HUES48 (cell line): ENCODE results near the gene FAAP20.

ENCODE experiments used
- H3K27ac ChIP-seq: one replicate; pipeline ENCODE4 v1.7.0; 2013; ENCODE audit warnings: low read depth, low read length, inconsistent platforms
- H3K27me3 ChIP-seq: 2 replicates; pipeline ENCODE4 v1.6.1; 2013; ENCODE audit warnings: mild to moderate bottlenecking, low read length; ENCODE audit not compliant: control insufficient read depth, insufficient read depth
- H3K36me3 ChIP-seq: 2 replicates; pipeline ENCODE4 v1.6.1; 2013; ENCODE audit warnings: low read length; ENCODE audit not compliant: control insufficient read depth, insufficient read depth
- H3K4me1 ChIP-seq: 2 replicates; pipeline ENCODE4 v1.6.1; 2013; ENCODE audit warnings: mild to moderate bottlenecking, low read length; ENCODE audit not compliant: control insufficient read depth, insufficient read depth
- H3K4me3 ChIP-seq: 2 replicates; pipeline ENCODE4 v1.5.1; 2013; ENCODE audit warnings: mild to moderate bottlenecking, low read depth, low read length
- H3K9ac ChIP-seq: 2 replicates; pipeline ENCODE4 v1.6.1; 2013; ENCODE audit warnings: mild to moderate bottlenecking, low read depth, low read length, moderate library complexity
- H3K9me3 ChIP-seq: 2 replicates; pipeline ENCODE4 v1.6.1; 2013; ENCODE audit warnings: low read length; ENCODE audit not compliant: control insufficient read depth, insufficient read depth

FAAP20 gene

DNA sequence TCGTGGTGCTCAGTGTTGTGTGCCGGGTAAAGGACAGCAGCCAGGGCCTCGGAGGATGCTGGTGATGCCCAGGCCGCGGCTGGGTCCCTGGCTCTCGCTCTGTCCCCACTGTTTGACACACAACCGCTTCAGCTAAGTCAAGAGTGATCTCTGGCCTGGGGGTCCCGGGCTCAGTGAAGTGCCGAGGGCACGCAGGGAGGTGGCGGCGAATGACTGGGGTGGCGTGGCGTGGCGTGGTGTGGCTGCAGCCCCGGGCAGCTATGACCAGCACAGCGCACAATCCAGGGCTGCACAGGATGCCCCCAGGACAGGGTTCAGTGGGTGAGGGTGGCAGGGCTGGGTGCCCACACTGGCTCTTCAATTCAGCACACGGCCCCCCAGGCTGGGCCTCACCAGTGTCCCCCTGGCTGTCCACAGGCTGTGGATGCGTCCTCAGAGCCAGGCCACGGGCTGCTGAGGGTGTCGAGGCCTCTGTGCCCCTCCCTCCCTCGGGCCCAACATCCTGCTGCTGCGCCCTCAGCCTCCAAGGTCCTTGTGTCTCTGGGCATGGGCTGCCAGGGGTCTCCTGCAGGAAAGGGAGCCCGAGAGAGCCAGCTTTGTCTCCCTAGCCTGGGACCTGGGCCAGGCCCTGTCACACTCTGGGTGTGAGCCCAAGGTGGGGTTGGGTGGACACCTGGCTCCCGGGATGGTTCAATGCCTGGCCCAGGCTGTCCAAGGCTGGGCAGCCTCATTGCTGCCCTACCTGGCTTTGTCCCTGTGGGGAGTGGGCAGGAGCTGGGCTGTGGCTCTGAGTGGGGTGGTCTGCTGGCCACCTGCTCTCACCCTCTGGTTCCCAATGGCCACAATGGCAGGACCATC, 21.6 kb upstream of the FAAP20 start:
- no peaks in the 10 kb centered on the region for H3K36me3 ChIP-seq
- H3K4me3 ChIP-seq = no peak overlapping the region
- peaks cover 15% of the 10 kb centered on the region for H3K4me1 ChIP-seq
- no peaks in the 10 kb centered on the region for H3K9me3 ChIP-seq
- H3K9ac ChIP-seq = no peak overlapping the region
- no peak overlapping the region for H3K27ac ChIP-seq
- H3K27me3 ChIP-seq = no peaks in the 10 kb centered on the region

DNA sequence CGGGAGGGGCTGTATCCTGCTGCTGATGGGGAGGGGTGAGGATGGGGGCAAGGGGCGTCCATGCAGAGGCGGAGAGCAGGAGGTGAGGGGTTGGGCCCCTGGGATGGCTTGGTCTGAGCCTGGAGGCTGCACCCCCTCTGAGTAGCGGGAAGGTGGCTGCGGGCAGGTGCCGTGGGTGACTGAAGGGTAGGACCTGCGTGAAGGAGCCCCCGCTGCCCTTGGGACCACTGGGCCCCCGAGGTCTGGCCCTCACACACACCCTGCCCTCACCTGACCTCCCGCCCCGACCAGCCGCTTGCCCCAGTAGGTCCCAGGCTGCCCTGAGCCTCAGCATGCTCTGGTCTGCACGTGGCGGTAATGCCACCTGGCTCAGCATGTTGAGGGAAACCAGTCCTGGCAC, 20.8 kb upstream of the FAAP20 start:
- Histone ChIP-seq H3K9me3 (no peaks in the 10 kb centered on the region), H3K4me1 (peaks cover 15% of the 10 kb centered on the region), H3K27me3 (no peaks in the 10 kb centered on the region), H3K4me3 (no peak overlapping the region), H3K27ac (no peak overlapping the region), H3K9ac (no peak overlapping the region), H3K36me3 (no peaks in the 10 kb centered on the region)

DNA sequence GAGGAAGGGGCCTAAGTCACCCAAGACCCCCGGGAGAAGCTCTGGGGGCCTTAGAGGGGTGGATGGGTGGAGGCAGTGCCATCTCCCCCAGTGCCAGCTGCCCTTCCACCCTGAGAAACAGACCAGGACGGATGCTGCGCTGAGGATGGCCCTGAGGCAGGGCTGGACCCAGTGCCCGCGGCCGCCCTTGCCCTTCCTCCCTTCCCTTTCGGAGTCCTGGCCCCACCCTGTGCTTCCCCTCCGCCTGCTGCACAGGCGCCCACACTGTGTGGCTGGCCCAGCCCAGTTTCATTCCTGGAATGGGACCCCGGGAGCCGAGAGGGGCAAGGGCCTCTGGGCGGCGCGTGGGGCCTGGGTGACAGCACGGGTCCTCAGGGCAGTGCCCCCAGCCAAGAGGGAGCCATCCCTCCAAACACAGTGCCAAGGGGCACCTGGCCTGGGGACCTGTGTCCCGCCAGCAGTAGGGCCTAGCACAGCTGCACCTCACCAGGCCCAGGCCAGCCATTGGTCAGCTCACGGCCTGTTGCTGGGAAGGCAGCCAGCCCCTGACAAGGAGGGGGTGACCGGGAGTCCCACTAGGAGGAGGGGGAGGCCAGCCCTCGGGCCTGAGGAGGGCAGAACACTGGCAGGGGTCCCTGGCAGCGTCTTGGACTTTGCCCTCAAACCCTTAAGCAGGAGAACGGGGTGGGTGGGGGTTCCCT, 20.1 kb upstream of the FAAP20 start:
- H3K27me3 ChIP-seq = no peaks in the 10 kb centered on the region
- H3K4me1 ChIP-seq = peaks cover 15% of the 10 kb centered on the region
- no peaks in the 10 kb centered on the region for H3K9me3 ChIP-seq
- H3K36me3 ChIP-seq = no peaks in the 10 kb centered on the region
- no peak overlapping the region for H3K27ac ChIP-seq
- H3K4me3 ChIP-seq = no peak overlapping the region
- H3K9ac ChIP-seq = no peak overlapping the region

GRCh38 chr1:2213576-2214505, 19.3 kb upstream of the FAAP20 start:
- Histone ChIP-seq H3K27ac (peak overlapping the region; percentile 96), H3K4me3 (no peak overlapping the region)

GRCh38 chr1:2212532-2213491, 18.2 kb upstream of the FAAP20 start:
- Histone ChIP-seq H3K36me3 (no peaks in the 10 kb centered on the region), H3K27me3 (no peaks in the 10 kb centered on the region), H3K27ac (peak overlapping the region; percentile 96), H3K9ac (peak overlapping the region; percentile 77), H3K4me3 (peak overlapping the region; percentile 48), H3K9me3 (no peaks in the 10 kb centered on the region), H3K4me1 (peaks cover 15% of the 10 kb centered on the region)

More at GRCh38 chr1:2213576-2214505, 19.3 kb upstream of the FAAP20 start:
- H3K27me3 ChIP-seq = no peaks in the 10 kb centered on the region
- no peaks in the 10 kb centered on the region for H3K36me3 ChIP-seq
- no peaks in the 10 kb centered on the region for H3K9me3 ChIP-seq
- H3K4me1 ChIP-seq = peaks cover 15% of the 10 kb centered on the region
- no peak overlapping the region for H3K9ac ChIP-seq

- peaks cover 15% of the 10 kb centered on the region for H3K4me1 ChIP-seq
- no peaks in the 10 kb centered on the region for H3K36me3 ChIP-seq
- H3K4me3 ChIP-seq = no peak overlapping the region; the same call in 1 of the 2 replicates
- H3K9me3 ChIP-seq = no peaks in the 10 kb centered on the region
- peak overlapping the region; percentile 52 for H3K9ac ChIP-seq
- peak overlapping the region; percentile 96 for H3K27ac ChIP-seq
- no peaks in the 10 kb centered on the region for H3K27me3 ChIP-seq
These were observed 17.6 kb upstream of the FAAP20 start for GRCh38 chr1:2212274-2212531.

GRCh38 chr1:2210786-2211185, 16.2 kb upstream of the FAAP20 start:
- Histone ChIP-seq H3K27ac (no peak overlapping the region), H3K36me3 (no peaks in the 10 kb centered on the region), H3K4me1 (peaks cover 15% of the 10 kb centered on the region), H3K4me3 (no peak overlapping the region), H3K9me3 (no peaks in the 10 kb centered on the region), H3K9ac (no peak overlapping the region), H3K27me3 (peaks cover 6% of the 10 kb centered on the region; the same call in 1 of the 2 replicates)

DNA sequence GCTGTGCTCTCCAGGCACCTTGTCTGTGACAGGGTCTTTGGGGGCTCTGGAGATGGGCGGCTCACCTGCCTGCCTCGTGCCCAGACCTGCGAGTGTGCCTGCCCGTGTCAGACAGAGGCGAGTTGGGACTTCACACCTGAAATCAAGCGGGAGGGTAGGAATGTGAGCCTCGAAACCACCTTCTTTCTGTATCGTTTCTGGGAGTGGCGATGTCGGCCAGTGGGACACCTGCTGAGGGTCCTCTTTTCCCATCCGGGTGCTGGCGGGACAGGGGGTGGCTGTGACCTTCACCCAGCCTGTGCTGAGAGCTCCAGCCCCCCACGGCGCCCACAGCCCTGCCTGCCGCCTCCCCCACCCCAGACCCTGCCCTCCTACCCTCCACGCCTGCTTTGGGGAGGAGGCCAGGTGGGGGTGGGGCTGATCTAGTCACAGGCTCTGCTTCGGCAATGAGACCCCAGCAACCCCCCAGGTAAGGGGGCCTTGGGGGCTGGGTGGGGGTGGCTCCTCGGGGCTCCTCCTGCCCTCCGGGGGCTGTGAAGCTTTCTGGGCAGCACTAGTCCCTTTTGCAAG, 15.6 kb upstream of the FAAP20 start:
- no peak overlapping the region for H3K9ac ChIP-seq
- peaks cover 7% of the 10 kb centered on the region; the same call in 1 of the 2 replicates for H3K27me3 ChIP-seq
- H3K27ac ChIP-seq = no peak overlapping the region
- H3K4me1 ChIP-seq = peaks cover 15% of the 10 kb centered on the region
- no peaks in the 10 kb centered on the region for H3K36me3 ChIP-seq
- H3K4me3 ChIP-seq = no peak overlapping the region
- H3K9me3 ChIP-seq = no peaks in the 10 kb centered on the region

GRCh38 chr1:2209400-2210083, 15.0 kb upstream of the FAAP20 start:
- Histone ChIP-seq H3K9me3 (no peaks in the 10 kb centered on the region), H3K27ac (no peak overlapping the region), H3K4me1 (peaks cover 15% of the 10 kb centered on the region), H3K9ac (no peak overlapping the region), H3K36me3 (no peaks in the 10 kb centered on the region), H3K27me3 (peaks cover 7% of the 10 kb centered on the region; the same call in 1 of the 2 replicates), H3K4me3 (no peak overlapping the region)
